CD14-positive monocyte (primary cell): ENCODE measurements around the gene CNTN1. TPM values are rescaled to one million over a fixed set of nuclear protein-coding genes. Genes with fewer than 3 reads are reported as not detected.

Experiments
- DNase-seq, 3 donors: peaks; one replicate each; pipeline ENCODE4 v3.0.0-alpha.2; 2011 to 2022
- H2AFZ ChIP-seq: 2 replicates; pipeline ENCODE4 v1.6.0; 2012; ENCODE audit warnings: mild to moderate bottlenecking, low read depth, low read length, inconsistent platforms; ENCODE audit not compliant: insufficient read depth, poor library complexity, severe bottlenecking
- H3K27ac ChIP-seq, 2 donors: 1 replicate in 1 of 2; 2 replicates in 1 of 2; pipeline ENCODE4 v1.5.1; 2012 to 2013; ENCODE audit warnings: low read length in 2 of 2, control low read depth in 1 of 2, inconsistent platforms in 1 of 2, low read depth in 1 of 2, mild to moderate bottlenecking in 1 of 2
- H3K27me3 ChIP-seq, 2 donors: one replicate each; pipeline versions ENCODE4 v1.6.0 to v1.6.1; 2011 to 2013; ENCODE audit warnings: low read length in 2 of 2; ENCODE audit not compliant: control insufficient read depth in 2 of 2, insufficient read depth in 2 of 2
- H3K36me3 ChIP-seq, 2 donors: replicated peaks in 1 of 2; 1 replicate in 1 of 2; 2 replicates in 1 of 2; pipeline versions ENCODE4 v1.5.1 to v1.6.1; 2012 to 2013; ENCODE audit warnings: low read length in 2 of 2, control low read depth in 1 of 2, inconsistent platforms in 1 of 2, mild to moderate bottlenecking in 1 of 2; ENCODE audit not compliant: insufficient read depth in 2 of 2, control insufficient read depth in 1 of 2
- H3K4me1 ChIP-seq, 2 donors: 1 replicate in 1 of 2; 2 replicates in 1 of 2; pipeline versions ENCODE4 v1.5.1 to v1.6.1; 2012 to 2013; ENCODE audit warnings: low read length in 2 of 2, control low read depth in 1 of 2, inconsistent platforms in 1 of 2, mild to moderate bottlenecking in 1 of 2, moderate library complexity in 1 of 2; ENCODE audit not compliant: insufficient read depth in 2 of 2, control insufficient read depth in 1 of 2
- H3K4me2 ChIP-seq: replicated peaks from 2 replicates; pipeline ENCODE3; 2012; ENCODE audit warnings: low read length, moderate library complexity, mild to moderate bottlenecking; ENCODE audit not compliant: poor library complexity, severe bottlenecking; ENCODE audit errors: extremely low read depth
- H3K4me3 ChIP-seq, 3 experiments: fragments of 200-600 bp in 1 of 3; sonication (generic) in 1 of 3; replicated peaks in 1 of 3; 1 replicate in 2 of 3; 2 replicates in 1 of 3; pipeline ENCODE4 v1.5.1; 2011 to 2013; ENCODE audit warnings: low read length in 3 of 3, mild to moderate bottlenecking in 3 of 3, control low read depth in 2 of 3, low read depth in 2 of 3, inconsistent platforms in 1 of 3, moderate library complexity in 1 of 3
- H3K79me2 ChIP-seq: 2 replicates; pipeline ENCODE4 v1.6.0; 2012; ENCODE audit warnings: mild to moderate bottlenecking, control low read depth, inconsistent platforms, low read length, moderate library complexity; ENCODE audit not compliant: insufficient read depth
- H3K9ac ChIP-seq: 2 replicates; pipeline ENCODE4 v1.6.0; 2017; ENCODE audit warnings: low read length, mild to moderate bottlenecking; ENCODE audit not compliant: insufficient read depth, poor library complexity, severe bottlenecking
- H3K9me3 ChIP-seq, 2 donors: replicated peaks in 1 of 2; 1 replicate in 1 of 2; 2 replicates in 1 of 2; pipeline versions ENCODE4 v1.5.1 to v1.6.1; 2012 to 2013; ENCODE audit warnings: low read length in 2 of 2, control low read depth in 1 of 2; ENCODE audit not compliant: control insufficient read depth in 1 of 2, insufficient read depth in 1 of 2
- H4K20me1 ChIP-seq: 2 replicates; pipeline ENCODE4 v1.6.0; 2012; ENCODE audit warnings: mild to moderate bottlenecking, low read length, control low read depth, moderate library complexity; ENCODE audit not compliant: insufficient read depth
- H3K27ac Mint-ChIP-seq, 7 donors: one replicate each; pipeline ENCODE4 v1.8.0; 2020; ENCODE audit warnings: mild to moderate bottlenecking in 7 of 7, mixed read lengths in 7 of 7, moderate library complexity in 6 of 7, inconsistent platforms in 2 of 7
- H3K27me3 Mint-ChIP-seq, 3 donors: one replicate each; pipeline ENCODE4 v1.8.0; 2021 to 2022; ENCODE audit warnings: low read depth in 3 of 3, mild to moderate bottlenecking in 3 of 3, mixed read lengths in 3 of 3, moderate library complexity in 3 of 3, inconsistent platforms in 1 of 3
- H3K36me3 Mint-ChIP-seq, 2 donors: one replicate each; pipeline ENCODE4 v1.8.0; 2020; ENCODE audit warnings: mixed read lengths in 2 of 2, inconsistent platforms in 1 of 2, mild to moderate bottlenecking in 1 of 2
- H3K4me1 Mint-ChIP-seq: one replicate; pipeline ENCODE4 v1.8.0; 2020; ENCODE audit warnings: mild to moderate bottlenecking, mixed read lengths
- H3K4me3 Mint-ChIP-seq, 2 donors: one replicate each; pipeline ENCODE4 v1.8.0; 2020; ENCODE audit warnings: mild to moderate bottlenecking in 2 of 2, mixed read lengths in 2 of 2, moderate library complexity in 1 of 2
- H3K9me3 Mint-ChIP-seq, 7 donors: one replicate each; pipeline ENCODE4 v1.8.0; 2020 to 2022; ENCODE audit warnings: mixed read lengths in 7 of 7, mild to moderate bottlenecking in 6 of 7, moderate library complexity in 6 of 7, inconsistent platforms in 2 of 7
- CTCF ChIP-seq: fragments of 200-600 bp; IDR thresholded peaks from one replicate; pipeline ENCODE4 v1.8.0; 2022; ENCODE audit warnings: antibody characterized with exemption, mild to moderate bottlenecking
- WGBS: methylation state at CpG from one replicate; pipeline ENCODE4 v1.1.5; 2013; ENCODE audit warnings: missing lambda C conversion rate; ENCODE audit not compliant: insufficient coverage; 5-methylcytosine and 5-hydroxymethylcytosine counted together
- intact Hi-C, 2 donors: fragments of 100-400 bp; cut with micrococcal nuclease; formaldehyde crosslinking; loops; one replicate each; pipeline versions ENCODE4 v1.15.0 to v1.15.1; 2023
- polyA plus RNA-seq, 3 donors: library from polyadenylated mRNA; depleted of rRNA in 1 of 3; unstranded in 2 of 3; stranded (reverse) in 1 of 3; fragments of 300-500 nt in 2 of 3; fragments of >200 nt in 1 of 3; fragmentation: Illumina TruSeq in 2 of 3; gene quantifications; 1 replicate in 2 of 3; 2 replicates in 1 of 3; pipeline ENCODE4 v1.2.3, GENCODE V29; 2012 to 2021

Gene CNTN1
- polyA plus RNA-seq, 3 donors = not detected

GRCh38 chr12:40946612-40947194 is 254.5 kb downstream of the CNTN1 start:
- peak; percentile 68 for TF ChIP-seq CTCF
- WGBS = no CpG with 5 or more reads among the region's 1 CpG

GRCh38 chr12:40947797-40948196 is 255.6 kb downstream of the CNTN1 start:
- WGBS = no CpG with 5 or more reads among the region's 2 CpGs
- H3K4me3 Mint-ChIP-seq = no peak overlapping the region
- Histone ChIP-seq H3K9me3 (no peaks in the 10 kb centered on the region), H2AFZ (no peak overlapping the region), H3K4me1 (no peaks in the 10 kb centered on the region), H3K27ac (no peak overlapping the region), H4K20me1 (no peaks in the 10 kb centered on the region), H3K9ac (no peak overlapping the region), H3K4me2 (no peak overlapping the region), H3K36me3 (no peaks in the 10 kb centered on the region), H3K79me2 (no peaks in the 10 kb centered on the region), H3K27me3 (no peaks in the 10 kb centered on the region), H3K4me3 (no peak overlapping the region)
- no peaks in the 10 kb centered on the region for H3K4me1 Mint-ChIP-seq
- intact Hi-C loops = no loop called here
- no peaks in the 10 kb centered on the region for H3K9me3 Mint-ChIP-seq
- no peak overlapping the region for H3K27ac Mint-ChIP-seq
- no peak for TF ChIP-seq CTCF
- H3K27me3 Mint-ChIP-seq = no peaks in the 10 kb centered on the region
- DNase-seq = no peak
- H3K36me3 Mint-ChIP-seq = no peaks in the 10 kb centered on the region

More at GRCh38 chr12:40946612-40947194, 254.5 kb downstream of the CNTN1 start:
- Histone ChIP-seq H3K79me2 (no peaks in the 10 kb centered on the region), H3K27me3 (no peaks in the 10 kb centered on the region), H3K4me1 (no peaks in the 10 kb centered on the region), H3K27ac (no peak overlapping the region), H3K9me3 (no peaks in the 10 kb centered on the region), H3K4me2 (no peak overlapping the region), H3K36me3 (no peaks in the 10 kb centered on the region), H2AFZ (no peak overlapping the region), H3K4me3 (no peak overlapping the region), H4K20me1 (no peaks in the 10 kb centered on the region), H3K9ac (no peak overlapping the region)
- Mint-ChIP-seq H3K9me3 (no peaks in the 10 kb centered on the region), H3K4me3 (no peak overlapping the region), H3K4me1 (no peaks in the 10 kb centered on the region), H3K36me3 (no peaks in the 10 kb centered on the region), H3K27ac (no peak overlapping the region), H3K27me3 (no peaks in the 10 kb centered on the region)
- intact Hi-C loops = no loop called here
- peak in 1 of 3 donors; percentile 4 for DNase-seq
